Neural crest cell (in vitro differentiated cells): ENCODE measurements around the gene OR10J5. TPM values are rescaled to one million over a fixed set of nuclear protein-coding genes. Genes with fewer than 3 reads are reported as not detected.

Source experiments
- DNase-seq: peaks from one replicate; pipeline ENCODE4 v3.0.0; 2021; ENCODE audit warnings: low read depth, mixed read lengths, low spot score
- H3K27ac Mint-ChIP-seq: one replicate; pipeline ENCODE4 v1.8.0; 2021; ENCODE audit warnings: mild to moderate bottlenecking, mixed read lengths; ENCODE audit not compliant: unreplicated experiment
- H3K27me3 Mint-ChIP-seq: 2 replicates; pipeline ENCODE4 v1.8.0; 2021; ENCODE audit warnings: low read depth, mild to moderate bottlenecking, mixed read lengths
- H3K36me3 Mint-ChIP-seq: 2 replicates; pipeline ENCODE4 v1.8.0; 2021; ENCODE audit warnings: low read depth, mild to moderate bottlenecking, mixed read lengths
- H3K4me1 Mint-ChIP-seq: 2 replicates; pipeline ENCODE4 v1.8.0; 2021; ENCODE audit warnings: mixed read lengths
- H3K4me3 Mint-ChIP-seq: one replicate; pipeline ENCODE4 v1.8.0; 2021; ENCODE audit warnings: mild to moderate bottlenecking, mixed read lengths
- H3K9me3 Mint-ChIP-seq: 2 replicates; pipeline ENCODE4 v1.8.0; 2021; ENCODE audit warnings: mixed read lengths
- CTCF ChIP-seq: fragments of 200-600 bp; sonication (generic); conservative IDR thresholded peaks from 2 replicates; pipeline ENCODE4 v1.5.0; 2021; ENCODE audit warnings: antibody characterized with exemption, mild to moderate bottlenecking
- long read RNA-seq: library from polyadenylated mRNA; unstranded; transcript quantifications from one replicate; pipeline ENCODE4 v2.0.0, GENCODE V29; 2020
- total RNA-seq: library from RNA; stranded (reverse); gene quantifications from 2 replicates; pipeline ENCODE4 v1.2.1, GENCODE V29; 2021

OR10J5 gene, protein sequence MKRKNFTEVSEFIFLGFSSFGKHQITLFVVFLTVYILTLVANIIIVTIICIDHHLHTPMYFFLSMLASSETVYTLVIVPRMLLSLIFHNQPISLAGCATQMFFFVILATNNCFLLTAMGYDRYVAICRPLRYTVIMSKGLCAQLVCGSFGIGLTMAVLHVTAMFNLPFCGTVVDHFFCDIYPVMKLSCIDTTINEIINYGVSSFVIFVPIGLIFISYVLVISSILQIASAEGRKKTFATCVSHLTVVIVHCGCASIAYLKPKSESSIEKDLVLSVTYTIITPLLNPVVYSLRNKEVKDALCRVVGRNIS
- not detected in 2 replicates for total RNA-seq
- long read RNA-seq: 0 reads

DNA sequence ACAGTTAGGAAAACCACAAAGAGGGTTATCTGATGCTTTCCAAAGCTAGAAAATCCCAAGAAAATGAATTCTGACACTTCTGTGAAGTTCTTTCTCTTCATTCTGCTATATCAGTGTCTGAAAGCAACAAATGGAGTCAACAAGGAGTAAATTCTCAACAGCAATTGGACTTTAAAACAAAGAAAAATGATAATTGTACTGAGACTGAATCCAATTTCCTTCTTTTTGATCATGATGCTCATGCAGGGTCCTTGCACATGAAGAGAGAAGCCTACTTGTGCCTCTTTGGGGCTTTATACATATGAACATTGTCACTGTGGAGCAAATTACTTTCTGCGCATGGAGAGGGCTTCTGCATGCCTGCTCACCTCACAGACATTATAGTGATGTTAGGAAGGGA is at the start of gene OR10J5:
OR10J5 (minus strand) TSS at position 101 of the 400 bp plus-strand sequence; CDS start at position 101, 0 bp downstream.
- DNase-seq: no peak
- TF ChIP-seq CTCF: no peak
- peaks cover 17% of the 10 kb centered on the region for H3K9me3 Mint-ChIP-seq
- H3K27ac Mint-ChIP-seq: no peak within 1 kb of the TSS
- H3K4me3 Mint-ChIP-seq: no peak within 1 kb of the TSS
- peaks cover 5% of the 10 kb centered on the region for H3K36me3 Mint-ChIP-seq
- no peaks in the 10 kb centered on the region for H3K4me1 Mint-ChIP-seq
- no peaks in the 10 kb centered on the region for H3K27me3 Mint-ChIP-seq

GRCh38 chr1:159584536-159584935 is 48.7 kb upstream of the OR10J5 start:
- H3K27me3 Mint-ChIP-seq: no peaks in the 10 kb centered on the region
- no peak overlapping the region for H3K4me3 Mint-ChIP-seq
- TF ChIP-seq CTCF: no peak
- peaks cover 11% of the 10 kb centered on the region for H3K9me3 Mint-ChIP-seq
- DNase-seq: no peak
- no peak overlapping the region for H3K27ac Mint-ChIP-seq
- H3K36me3 Mint-ChIP-seq: no peaks in the 10 kb centered on the region
- no peaks in the 10 kb centered on the region for H3K4me1 Mint-ChIP-seq

DNA sequence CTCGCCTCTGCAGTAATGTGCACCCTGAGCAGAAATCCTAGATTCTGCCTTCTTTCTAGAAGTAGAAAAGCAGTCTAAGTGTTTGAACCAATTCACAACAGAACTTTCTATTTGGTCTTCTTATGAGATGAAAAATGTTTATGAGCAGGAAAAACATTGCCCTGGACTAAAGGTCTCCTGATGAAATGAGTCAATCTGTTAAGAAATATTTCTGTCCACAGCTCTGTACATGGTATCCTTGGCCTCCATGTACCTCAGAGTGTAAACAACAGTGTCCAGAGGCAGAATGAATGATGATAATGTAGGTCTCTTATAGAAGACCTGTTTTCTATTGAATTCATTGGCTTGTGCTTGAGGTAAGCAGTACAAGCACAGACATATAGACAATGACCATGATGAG is 45.6 kb upstream of the OR10J5 start:
- no peak overlapping the region for H3K27ac Mint-ChIP-seq
- peaks cover 4% of the 10 kb centered on the region for H3K36me3 Mint-ChIP-seq
- H3K4me1 Mint-ChIP-seq: no peaks in the 10 kb centered on the region
- DNase-seq: no peak
- no peak overlapping the region for H3K4me3 Mint-ChIP-seq
- H3K9me3 Mint-ChIP-seq: peaks cover 11% of the 10 kb centered on the region
- no peaks in the 10 kb centered on the region for H3K27me3 Mint-ChIP-seq
- no peak for TF ChIP-seq CTCF

- peaks cover 4% of the 10 kb centered on the region for H3K36me3 Mint-ChIP-seq
- no peak for TF ChIP-seq CTCF
- peaks cover 13% of the 10 kb centered on the region for H3K9me3 Mint-ChIP-seq
- no peak overlapping the region for H3K4me3 Mint-ChIP-seq
- no peak for DNase-seq
- H3K27me3 Mint-ChIP-seq: no peaks in the 10 kb centered on the region
- no peak overlapping the region for H3K27ac Mint-ChIP-seq
- no peaks in the 10 kb centered on the region for H3K4me1 Mint-ChIP-seq
Measured at GRCh38 chr1:159580340-159580739, 44.5 kb upstream of the OR10J5 start.

DNA sequence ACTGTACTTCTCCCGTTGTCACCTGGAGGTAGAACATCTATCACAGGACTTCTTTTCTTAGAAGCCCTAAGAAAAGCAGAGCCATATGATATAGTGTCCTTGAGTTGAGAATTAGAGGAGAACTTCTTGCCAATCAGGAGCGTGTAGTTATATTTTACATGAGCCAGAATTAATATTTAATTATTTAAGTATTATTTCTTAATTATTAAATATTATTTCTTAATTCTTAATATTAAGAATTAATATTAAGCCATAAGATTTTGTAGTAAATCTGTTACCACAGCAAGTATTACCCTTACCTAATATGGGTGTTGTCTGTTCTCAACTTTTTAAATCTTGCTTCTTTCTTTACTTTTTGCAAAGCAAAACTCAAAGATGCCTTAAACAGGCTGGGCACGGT is 41.6 kb upstream of the OR10J5 start:
- Mint-ChIP-seq H3K9me3 (peaks cover 15% of the 10 kb centered on the region), H3K4me3 (no peak overlapping the region), H3K36me3 (peaks cover 8% of the 10 kb centered on the region), H3K4me1 (no peaks in the 10 kb centered on the region), H3K27me3 (no peaks in the 10 kb centered on the region), H3K27ac (no peak overlapping the region)
- no peak for TF ChIP-seq CTCF
- no peak for DNase-seq
